GM18505 (cell line): Measurements from ENCODE around the gene PREX1.

Source experiments
- ATAC-seq: cut with Tn5 transposase; IDR thresholded peaks from one replicate; pipeline ENCODE4 v1.9.1; 2021; ENCODE audit not compliant: unreplicated experiment
- POLR2A ChIP-seq: IDR thresholded peaks from 4 replicates; pipeline ENCODE4 v1.6.1; 2011; ENCODE audit warnings: borderline replicate concordance; ENCODE audit not compliant: insufficient read depth, insufficient read length; ENCODE audit errors: extremely low read depth

Gene PREX1

DNA sequence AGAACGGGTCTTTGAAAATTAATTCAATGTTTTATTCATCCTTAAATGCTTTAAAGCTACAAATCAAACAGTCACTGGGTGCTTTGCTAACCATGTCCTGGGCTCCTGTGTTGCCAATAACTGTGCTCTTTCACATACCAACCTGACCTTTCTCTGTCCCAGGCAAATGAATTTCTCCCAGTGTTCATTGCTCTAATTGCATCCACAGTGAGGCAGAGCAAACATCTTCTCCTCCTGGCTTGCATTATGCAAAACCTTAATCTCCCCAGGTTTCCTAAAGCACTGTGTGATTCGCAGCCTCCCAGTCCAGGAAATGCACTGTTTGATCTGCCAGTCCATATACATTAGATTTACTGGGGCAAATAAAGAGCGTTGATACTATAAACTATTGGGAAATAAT lies 219.0 kb downstream of the PREX1 start:
- no peak for ATAC-seq
- TF ChIP-seq POLR2A: no peak

DNA sequence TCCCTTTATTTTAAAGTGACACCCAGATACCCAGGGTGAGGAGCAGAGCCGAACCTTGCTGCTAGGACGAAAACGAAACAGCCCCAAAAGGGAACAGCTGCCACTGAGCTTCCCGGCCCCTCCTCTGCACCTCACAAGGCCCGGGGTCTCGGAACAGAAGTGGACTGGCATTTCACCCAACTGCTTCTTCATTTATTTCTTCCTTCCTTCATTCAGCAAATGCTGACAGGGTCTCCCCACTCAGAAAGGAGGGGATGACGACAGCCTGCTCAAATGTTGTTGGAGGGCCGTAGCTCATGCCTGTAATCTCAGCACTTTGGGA lies 220.3 kb downstream of the PREX1 start:
- ATAC-seq: no peak
- TF ChIP-seq POLR2A: no peak

DNA sequence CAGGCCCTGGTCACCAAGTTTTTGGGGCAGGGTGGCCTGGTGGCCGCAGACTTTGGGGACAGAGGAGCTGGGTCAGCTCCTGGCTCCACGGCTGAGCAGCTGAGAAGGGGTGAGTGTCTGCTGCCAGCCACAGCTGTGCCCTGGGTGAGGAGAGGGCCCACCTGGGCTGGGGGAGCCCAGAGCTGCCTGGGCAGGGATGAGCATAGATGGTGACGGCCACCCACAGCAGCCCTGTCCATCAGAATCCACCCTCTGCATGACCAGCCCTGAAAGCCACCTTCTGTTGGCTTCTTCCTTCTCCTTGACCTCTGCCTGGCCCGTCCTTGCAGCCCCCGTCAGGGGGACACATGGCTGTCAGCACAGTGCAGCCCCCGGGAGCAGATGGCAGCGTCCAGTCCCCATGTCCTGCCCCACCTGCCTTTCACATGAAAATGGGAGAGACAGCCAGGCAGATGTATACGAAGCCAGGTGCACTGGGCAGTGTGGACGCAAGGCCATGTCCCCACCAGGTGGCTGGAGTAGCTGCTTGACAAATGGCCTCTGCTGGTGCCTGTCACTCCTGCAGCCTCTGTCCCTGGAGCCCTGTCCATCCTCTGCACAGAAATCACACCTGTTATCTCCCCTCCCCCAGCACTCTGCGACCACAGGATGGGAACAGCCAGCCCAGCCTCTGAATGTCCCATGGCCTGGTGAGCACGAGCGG lies 220.8 kb downstream of the PREX1 start:
- ATAC-seq: no peak
- no peak for TF ChIP-seq POLR2A

DNA sequence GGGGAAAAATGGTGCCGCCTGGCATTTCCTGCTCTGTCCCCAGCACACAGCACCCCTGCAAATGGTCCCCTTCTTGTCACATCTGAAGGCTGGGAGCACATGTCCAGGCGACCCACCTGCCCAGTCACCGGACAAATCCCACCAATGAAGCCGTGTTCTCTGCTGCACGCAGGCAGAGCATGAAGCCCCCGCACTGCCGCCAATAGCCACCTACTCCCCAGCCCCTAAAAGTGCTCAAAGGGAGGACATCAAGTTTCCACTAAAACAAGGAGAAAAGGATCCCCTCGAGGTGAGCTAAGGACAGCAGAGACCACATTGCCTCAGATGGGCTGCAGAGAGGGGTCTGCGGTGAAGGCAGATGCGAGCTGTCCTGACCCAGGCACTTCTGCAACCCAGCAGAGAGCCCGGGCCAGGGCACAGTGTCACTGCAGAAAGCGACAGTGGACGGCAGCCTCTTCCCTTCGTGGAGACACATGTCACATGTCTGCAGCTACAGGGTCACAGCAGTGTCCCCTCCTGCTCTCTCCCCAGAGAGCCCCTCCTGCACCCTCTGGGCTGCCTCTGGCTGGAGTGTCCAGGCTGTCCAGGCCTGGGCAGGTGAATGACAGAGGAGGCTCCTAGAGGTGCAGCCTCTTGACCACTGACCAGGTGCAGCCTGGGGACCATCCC lies 221.5 kb downstream of the PREX1 start:
- TF ChIP-seq POLR2A: no peak
- ATAC-seq: no peak

DNA sequence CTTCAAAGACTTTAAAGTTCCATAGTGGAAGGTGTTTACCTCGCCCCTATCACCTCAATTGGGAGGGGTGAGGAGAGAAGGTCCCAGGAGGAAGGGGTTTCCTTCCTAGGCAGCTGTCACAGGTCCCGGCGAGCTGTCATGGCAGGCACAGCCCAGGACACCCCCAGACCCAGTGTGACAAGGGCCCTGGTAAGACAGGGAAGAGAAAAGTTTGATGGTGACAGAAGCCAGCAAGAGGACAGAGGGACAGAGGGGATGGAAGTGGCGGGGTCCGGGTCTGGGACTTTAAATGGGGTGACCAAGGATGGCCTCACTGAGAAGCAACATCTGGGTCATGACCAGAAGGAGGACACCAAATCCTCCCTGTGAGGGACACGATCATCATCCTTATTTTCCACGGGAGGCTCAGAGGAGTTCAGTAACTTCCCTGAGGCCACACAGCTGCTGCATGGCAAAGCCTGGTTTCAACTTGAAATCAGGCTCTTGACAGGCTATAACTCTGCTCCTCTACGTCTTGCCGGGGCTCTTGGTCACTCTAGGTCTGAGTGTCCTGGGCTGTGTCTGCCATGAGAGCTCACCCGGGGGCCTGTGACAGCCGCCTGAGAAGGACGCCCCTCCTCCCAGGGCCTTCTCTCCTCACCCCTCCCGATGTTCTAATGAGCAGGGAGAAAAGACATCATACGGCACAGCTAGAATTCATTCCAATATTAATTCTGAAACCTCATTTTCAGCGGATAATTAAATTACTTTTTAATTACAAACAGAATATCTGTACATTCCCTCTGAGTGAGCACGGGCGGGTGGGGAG lies 222.2 kb downstream of the PREX1 start:
- TF ChIP-seq POLR2A: no peak
- ATAC-seq: no peak

DNA sequence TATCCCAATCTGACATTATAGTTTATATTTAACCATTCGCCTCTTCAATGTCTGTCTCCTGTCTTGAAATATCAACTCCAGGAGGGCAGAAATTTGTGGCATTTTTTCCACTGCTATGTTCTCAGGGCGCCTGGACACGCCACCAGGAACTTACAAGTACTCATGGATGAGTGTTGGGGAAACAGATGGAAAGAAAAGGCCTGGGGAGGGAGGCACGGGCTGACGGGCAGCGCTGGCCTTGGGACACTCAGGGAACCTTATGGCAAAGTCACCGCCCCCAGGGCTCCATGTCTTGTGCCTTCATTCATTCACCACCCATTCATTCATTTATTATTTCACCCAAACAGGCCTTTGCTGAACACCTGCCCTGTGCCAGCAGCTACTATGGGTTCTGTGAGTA lies 222.9 kb downstream of the PREX1 start:
- TF ChIP-seq POLR2A: no peak
- ATAC-seq: no peak

DNA sequence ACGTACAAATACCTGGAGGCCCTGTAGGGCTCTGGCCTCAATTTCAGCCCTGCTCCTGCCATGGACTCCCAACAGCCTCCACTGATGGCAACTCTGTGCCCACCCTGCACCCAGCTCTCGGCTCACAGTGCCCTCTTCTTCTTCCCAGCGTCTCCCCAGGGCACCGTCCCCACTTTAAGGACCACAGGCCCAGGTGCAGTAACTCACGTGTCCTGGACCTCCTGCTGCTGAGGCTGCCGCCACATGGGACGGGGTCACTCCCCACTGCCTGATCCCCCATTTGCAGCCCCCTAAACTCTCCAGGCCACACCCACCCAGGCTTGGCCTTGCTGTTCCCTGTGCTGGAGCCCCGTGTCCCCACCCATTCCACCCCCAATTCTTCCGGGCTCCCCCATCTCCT lies 223.4 kb downstream of the PREX1 start:
- ATAC-seq: no peak
- TF ChIP-seq POLR2A: no peak

DNA sequence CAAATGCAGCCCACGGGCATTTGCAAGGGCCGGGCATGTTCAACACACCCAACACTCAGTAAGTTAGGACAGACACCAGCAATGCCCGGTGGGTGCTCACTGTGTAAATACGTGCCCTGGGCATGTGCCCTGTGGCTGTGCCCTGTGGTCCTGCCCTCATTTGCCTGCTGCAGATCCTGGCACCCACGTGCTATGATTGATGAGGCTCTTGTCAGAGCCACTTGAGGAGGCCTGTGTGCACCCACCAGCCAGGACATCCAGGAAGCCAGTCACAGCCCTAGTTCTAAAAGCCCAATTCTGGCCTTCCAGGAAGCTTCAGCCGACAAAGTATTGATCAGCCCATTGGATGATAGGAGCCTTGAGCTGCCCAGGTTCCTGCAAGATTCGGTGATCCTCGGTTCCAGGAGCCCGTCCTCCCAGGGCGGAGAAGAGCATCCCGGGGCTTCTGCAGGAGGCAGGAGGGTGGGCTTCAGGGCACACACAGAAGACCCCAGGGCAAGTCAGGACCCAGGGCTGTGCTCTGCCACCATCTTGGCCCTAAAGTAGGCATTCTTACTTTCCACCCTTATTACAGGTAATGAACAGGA lies 223.9 kb downstream of the PREX1 start:
- ATAC-seq: no peak
- no peak for TF ChIP-seq POLR2A

DNA sequence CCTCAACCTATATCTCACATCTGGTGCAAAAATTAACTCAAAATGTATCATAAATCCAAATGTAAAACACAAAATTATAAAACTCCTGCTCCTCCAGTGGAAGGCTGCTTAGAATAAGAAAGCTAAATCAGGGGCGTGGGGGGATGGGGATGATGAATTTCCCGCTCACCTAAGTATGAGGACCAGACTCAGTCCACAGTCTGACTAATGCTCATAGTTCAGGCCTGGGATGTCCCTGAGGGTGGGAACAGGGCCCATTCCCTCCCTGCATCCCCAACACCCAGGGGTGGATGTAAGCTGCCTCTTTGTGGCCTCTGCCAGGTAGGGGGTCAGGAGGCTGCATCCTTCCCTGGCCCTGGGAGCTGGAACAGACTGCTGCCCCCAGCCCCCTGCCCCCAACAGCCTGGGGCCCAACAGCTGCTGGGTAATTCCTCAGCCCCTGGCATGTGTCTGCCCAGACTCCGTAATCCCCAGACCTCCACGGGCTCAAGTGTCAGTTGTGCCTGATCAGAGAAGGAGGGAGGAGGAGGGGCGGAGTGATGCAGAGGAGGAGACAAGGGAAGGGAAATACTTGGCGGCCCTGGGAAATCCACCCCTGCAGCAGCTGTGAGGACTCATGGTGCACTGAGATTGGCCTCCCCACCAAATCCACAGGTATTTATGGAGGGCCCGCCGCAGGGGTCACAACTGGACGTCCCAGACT lies 224.5 kb downstream of the PREX1 start:
- ATAC-seq: no peak
- TF ChIP-seq POLR2A: no peak

DNA sequence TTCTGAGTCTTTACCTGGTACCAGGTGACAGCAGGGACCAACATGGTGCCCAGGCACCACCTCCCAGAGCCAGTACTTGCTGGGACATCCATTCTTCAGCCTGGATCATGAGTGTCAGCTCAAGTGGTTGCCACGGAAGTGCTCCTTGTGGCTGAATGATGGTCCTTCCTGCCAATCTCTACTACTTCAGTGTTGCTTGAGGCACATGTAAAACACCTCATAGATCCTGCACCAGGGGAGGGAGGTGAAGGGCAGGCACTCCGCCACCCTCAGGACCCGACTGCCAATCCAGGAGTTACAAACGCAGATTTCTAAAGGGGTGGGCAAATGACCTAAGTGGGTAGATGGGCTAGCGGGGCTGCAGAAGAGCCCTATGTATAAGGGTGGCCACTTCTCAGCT lies 226.0 kb downstream of the PREX1 start:
- TF ChIP-seq POLR2A: no peak
- no peak for ATAC-seq

DNA sequence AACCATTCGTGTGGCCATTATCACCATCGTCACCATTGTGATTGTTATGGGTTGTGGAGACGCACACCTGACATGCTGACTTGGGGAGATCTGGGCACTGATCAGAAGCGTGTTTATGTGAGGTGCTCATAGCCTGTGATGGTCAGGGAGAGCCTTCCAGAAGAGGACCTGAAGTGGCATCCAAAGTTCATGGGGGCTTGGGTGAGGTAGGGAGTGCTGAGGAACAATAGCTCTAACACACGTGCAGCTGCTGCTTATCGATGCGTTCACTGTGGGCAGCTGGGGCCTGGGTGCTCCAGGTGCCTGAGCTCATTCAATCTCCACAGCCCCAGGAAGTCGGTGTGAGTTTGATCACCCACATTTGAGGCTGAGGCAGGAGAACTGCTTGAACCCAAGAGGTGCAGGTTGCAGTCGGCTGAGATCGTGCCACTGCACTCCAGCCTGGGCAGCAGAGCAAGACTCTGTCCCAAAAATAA lies 227.3 kb downstream of the PREX1 start:
- ATAC-seq: no peak
- TF ChIP-seq POLR2A: no peak

DNA sequence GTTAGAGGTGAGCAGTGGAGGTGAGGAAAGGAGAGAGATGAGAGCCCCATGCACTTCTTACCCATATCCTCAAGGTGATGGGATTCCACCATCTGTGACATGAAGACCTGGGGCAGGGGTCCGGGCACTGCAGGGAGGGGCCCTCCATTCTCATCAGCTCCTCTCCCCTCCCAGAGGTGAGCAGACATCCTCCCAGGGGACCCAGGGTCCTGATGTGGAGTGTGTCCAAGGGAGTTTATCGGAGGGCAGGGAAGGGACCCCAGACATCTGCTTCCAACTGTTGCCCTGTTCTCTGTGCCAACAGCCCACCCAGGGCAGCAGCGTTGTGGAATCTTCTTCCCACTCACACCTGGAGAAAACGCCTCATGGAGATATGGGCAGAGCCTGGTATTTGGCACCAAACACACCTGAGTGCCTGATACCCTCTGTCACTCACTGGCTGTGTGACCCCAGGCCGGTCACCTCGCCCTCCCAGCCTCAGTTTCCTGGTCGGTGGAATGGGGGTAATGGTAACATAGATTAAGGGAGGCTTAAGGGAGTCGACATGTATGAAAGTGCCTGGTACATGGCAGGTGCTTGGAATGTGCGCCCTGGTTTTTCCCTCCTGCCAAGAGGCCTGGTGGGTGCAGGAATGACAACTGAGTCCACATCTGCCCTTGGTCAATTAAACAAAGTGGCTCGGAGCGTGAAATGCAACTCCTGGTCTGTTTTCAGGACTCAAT lies 227.9 kb downstream of the PREX1 start:
- no peak for ATAC-seq
- no peak for TF ChIP-seq POLR2A
